Measurements from ENCODE around the gene GRM7. TPM values are rescaled to one million over a fixed set of nuclear protein-coding genes. Genes with fewer than 3 reads are reported as not detected.

Gene GRM7
- total RNA-seq, 6 donors from 2014 or later, result 0.46 to 8.6 TPM; not detected in 4

DNA sequence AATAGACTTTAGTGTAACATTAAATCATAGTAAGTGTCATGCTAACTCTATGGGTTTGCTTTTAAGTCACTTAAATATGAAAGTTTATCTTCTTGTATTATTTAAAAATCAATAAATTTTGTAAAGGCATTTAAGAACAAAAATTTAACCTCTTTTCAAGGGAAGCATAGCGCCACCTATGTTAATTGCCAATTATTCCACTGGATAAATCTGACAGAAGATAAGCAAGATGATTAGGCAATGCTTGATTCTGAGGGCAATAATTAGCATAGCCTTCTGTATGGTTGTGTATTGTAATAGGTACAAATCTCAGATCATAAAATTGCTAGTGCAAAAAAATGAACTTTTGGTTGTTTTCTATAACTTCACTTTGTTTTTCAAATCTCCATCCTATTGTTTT, 560.1 kb downstream of the GRM7 start:
- Histone ChIP-seq H3K9me3 (no peaks in the 10 kb centered on the region), H3K4me3 (no peak overlapping the region), H3K4me1 (no peaks in the 10 kb centered on the region), H3K36me3 (no peaks in the 10 kb centered on the region), H3K27ac (no peak overlapping the region), H3K27me3 (no peaks in the 10 kb centered on the region)
- 88 to 93% methylated on average over 1 of the region's 1 CpG for WGBS, 2 donors
- no peak for TF ChIP-seq EP300 (IDR thresholded peaks at IDR 0.05)
- TF ChIP-seq, protein P1, sequence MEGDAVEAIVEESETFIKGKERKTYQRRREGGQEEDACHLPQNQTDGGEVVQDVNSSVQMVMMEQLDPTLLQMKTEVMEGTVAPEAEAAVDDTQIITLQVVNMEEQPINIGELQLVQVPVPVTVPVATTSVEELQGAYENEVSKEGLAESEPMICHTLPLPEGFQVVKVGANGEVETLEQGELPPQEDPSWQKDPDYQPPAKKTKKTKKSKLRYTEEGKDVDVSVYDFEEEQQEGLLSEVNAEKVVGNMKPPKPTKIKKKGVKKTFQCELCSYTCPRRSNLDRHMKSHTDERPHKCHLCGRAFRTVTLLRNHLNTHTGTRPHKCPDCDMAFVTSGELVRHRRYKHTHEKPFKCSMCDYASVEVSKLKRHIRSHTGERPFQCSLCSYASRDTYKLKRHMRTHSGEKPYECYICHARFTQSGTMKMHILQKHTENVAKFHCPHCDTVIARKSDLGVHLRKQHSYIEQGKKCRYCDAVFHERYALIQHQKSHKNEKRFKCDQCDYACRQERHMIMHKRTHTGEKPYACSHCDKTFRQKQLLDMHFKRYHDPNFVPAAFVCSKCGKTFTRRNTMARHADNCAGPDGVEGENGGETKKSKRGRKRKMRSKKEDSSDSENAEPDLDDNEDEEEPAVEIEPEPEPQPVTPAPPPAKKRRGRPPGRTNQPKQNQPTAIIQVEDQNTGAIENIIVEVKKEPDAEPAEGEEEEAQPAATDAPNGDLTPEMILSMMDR (IDR thresholded peaks at IDR 0.05), result no peak
- no peak for TF ChIP-seq POLR2AphosphoS5 (IDR thresholded peaks at IDR 0.05)
- TF ChIP-seq POLR2A (IDR thresholded peaks at IDR 0.05), result no peak
- no peak for DNase-seq
- ATAC-seq (ENCODE audit: low FRiP score in 2 of 2), result no peak

DNA sequence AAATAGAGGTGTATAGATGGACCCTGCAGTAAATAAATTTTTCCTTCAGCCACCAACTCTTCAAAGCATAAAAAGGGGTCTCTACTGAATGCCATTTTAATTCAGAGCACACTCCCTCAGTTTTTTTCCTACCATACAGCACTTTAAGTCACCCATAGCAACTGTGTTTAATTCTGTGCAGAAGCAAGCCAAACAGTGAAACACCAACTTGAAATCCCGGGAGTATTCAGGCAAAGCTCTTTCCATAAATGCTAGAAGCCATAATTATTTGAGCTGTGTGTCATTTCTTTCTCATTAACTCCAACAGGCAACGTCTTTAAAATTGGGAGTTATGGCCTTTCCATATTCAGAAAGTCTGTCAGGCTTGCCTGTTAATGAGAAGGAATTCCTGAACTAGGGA, 562.1 kb downstream of the GRM7 start:
- Histone ChIP-seq H3K27me3 (no peaks in the 10 kb centered on the region), H3K9me3 (no peaks in the 10 kb centered on the region), H3K27ac (no peak overlapping the region), H3K4me3 (no peak overlapping the region), H3K36me3 (no peaks in the 10 kb centered on the region), H3K4me1 (no peaks in the 10 kb centered on the region)
- TF ChIP-seq POLR2AphosphoS5 (IDR thresholded peaks at IDR 0.05) (no peak), EP300 (IDR thresholded peaks at IDR 0.05) (no peak), POLR2A (IDR thresholded peaks at IDR 0.05) (no peak)
- TF ChIP-seq, protein P1 (IDR thresholded peaks at IDR 0.05), result no peak
- ATAC-seq (ENCODE audit: low FRiP score in 2 of 2), result no peak
- 68 to 75% methylated on average over 2 of the region's 2 CpGs for WGBS, 2 donors
- DNase-seq, result no peak

DNA sequence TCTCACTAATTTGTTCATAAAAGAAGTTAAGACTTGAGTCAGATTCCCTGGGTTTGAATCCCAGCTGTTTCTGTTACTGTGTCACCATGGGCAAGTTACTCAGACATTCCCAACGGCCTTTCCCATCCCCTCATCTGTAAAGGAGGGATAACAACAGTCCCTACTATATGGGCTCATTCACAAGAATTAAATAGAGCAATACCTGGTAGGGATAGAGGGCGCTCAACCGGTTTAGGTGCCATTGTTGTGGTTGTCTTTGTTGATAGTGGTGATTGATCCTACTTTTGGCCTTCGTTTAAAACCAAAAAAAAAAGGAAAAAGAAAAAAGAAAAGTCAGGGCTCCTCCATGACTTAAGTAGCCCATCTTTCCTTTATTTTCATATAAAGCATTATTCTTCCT, 563.1 kb downstream of the GRM7 start:
- TF ChIP-seq, protein P1 (IDR thresholded peaks at IDR 0.05), result no peak
- no peak for TF ChIP-seq POLR2A (IDR thresholded peaks at IDR 0.05)
- no peak for TF ChIP-seq EP300 (IDR thresholded peaks at IDR 0.05)
- TF ChIP-seq POLR2AphosphoS5 (IDR thresholded peaks at IDR 0.05), result no peak
- DNase-seq (no peak), ATAC-seq (ENCODE audit: low FRiP score in 2 of 2) (no peak)
- no peaks in the 10 kb centered on the region for H3K36me3 ChIP-seq
- no peaks in the 10 kb centered on the region for H3K27me3 ChIP-seq
- 80 to 83% methylated on average over 4 of the region's 4 CpGs for WGBS, 2 donors
- H3K4me1 ChIP-seq, result no peaks in the 10 kb centered on the region
- no peak overlapping the region for H3K4me3 ChIP-seq
- no peak overlapping the region for H3K27ac ChIP-seq
- no peaks in the 10 kb centered on the region for H3K9me3 ChIP-seq

DNA sequence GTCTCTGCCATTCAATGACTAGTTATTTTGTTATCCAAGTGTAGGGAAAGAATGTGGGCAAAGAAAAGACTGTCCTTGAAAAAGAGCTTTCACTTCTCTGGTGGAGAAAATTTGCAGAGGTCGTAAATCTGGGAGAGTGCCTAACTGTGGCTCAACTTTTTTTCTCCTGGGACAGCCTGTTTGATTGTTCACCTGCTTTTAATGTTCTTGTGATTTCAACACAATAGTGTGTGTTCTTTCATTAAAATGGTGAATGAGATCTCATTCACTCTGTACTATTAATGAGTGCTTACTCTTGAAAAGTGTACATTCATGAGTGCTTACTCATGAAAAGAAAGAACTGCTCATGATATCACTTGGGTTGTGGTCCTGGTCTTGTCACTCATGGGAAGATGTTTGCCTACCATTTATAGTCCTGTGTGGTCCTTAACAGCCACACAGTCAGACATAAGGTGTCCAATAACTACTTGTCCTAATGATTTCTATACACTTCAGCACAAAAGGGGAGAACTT, 567.3 kb downstream of the GRM7 start:
- ATAC-seq (ENCODE audit: low FRiP score in 2 of 2), result no peak
- no peaks in the 10 kb centered on the region for H3K4me1 ChIP-seq
- no peak for DNase-seq
- 58 to 64% methylated on average over 1 of the region's 1 CpG for WGBS, 2 donors
- H3K27me3 ChIP-seq, result no peaks in the 10 kb centered on the region
- H3K27ac ChIP-seq, result no peak overlapping the region
- TF ChIP-seq POLR2A (IDR thresholded peaks at IDR 0.05), result no peak
- TF ChIP-seq EP300 (IDR thresholded peaks at IDR 0.05), result no peak
- TF ChIP-seq POLR2AphosphoS5 (IDR thresholded peaks at IDR 0.05), result no peak
- TF ChIP-seq, protein P1 (IDR thresholded peaks at IDR 0.05), result no peak
- H3K4me3 ChIP-seq, result no peak overlapping the region
- H3K36me3 ChIP-seq, result no peaks in the 10 kb centered on the region
- peaks cover 0 to 9% (median 5%) of the 10 kb centered on the region in 4 donors for H3K9me3 ChIP-seq

DNA sequence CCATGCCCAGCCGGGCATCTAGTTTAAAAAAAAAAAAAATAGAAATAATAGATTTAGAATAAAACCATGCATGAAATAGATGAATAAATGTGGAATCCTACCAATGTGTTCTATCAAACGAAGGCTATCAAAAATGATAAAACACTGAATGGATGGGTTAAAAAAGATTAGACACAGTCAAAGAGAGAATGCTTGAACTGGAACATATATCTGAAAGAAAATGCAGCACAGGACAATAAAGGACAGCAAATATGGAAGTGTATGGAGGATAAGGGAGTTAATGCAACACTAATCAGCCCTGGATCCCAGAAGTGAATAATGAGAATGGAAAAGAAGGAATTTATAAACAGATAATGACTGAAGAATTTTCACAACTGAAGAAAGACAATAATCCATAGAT, 571.7 kb downstream of the GRM7 start:
- TF ChIP-seq, protein P1 (IDR thresholded peaks at IDR 0.05), result no peak
- no peak for TF ChIP-seq POLR2A (IDR thresholded peaks at IDR 0.05)
- TF ChIP-seq EP300 (IDR thresholded peaks at IDR 0.05), result no peak
- no peak for TF ChIP-seq POLR2AphosphoS5 (IDR thresholded peaks at IDR 0.05)
- Histone ChIP-seq H3K27ac (no peak overlapping the region), H3K36me3 (no peaks in the 10 kb centered on the region), H3K27me3 (no peaks in the 10 kb centered on the region), H3K4me1 (no peaks in the 10 kb centered on the region), H3K9me3 (peaks cover 0 to 9% (median 5%) of the 10 kb centered on the region in 4 donors), H3K4me3 (no peak overlapping the region)
- DNase-seq, result no peak
- ATAC-seq (ENCODE audit: low FRiP score in 2 of 2), result no peak
- WGBS, 2 donors, result 94 to 98% methylated on average over 2 of the region's 2 CpGs
